Stimulated activated CD4-positive, alpha-beta T cell treated with anti-CD3 and anti-CD28 coated beads, Interleukin-1b, Interleukin-23, amount 100 ng/mL, for 1 hour (primary cell): ENCODE results near the gene HTRA3.
A peak's percentile ranks its signal among the peaks of the same experiment; 100 is the strongest.

Experiments used
- DNase-seq, 2 donors: peaks; one replicate each; pipeline ENCODE4 v3.0.0-alpha.2; 2020; ENCODE audit warnings: low read depth in 2 of 2

HTRA3 gene

GRCh38 chr4:8269535-8270417, at the start of gene HTRA3:
Gene HTRA3 (plus strand): TSS chr4:8269754. CDS start chr4:8269969, 215 bp downstream.
- DNase-seq: no peak

- DNase-seq: no peak
Measured at GRCh38 chr4:8220661-8221450, 48.7 kb upstream of the HTRA3 start.

GRCh38 chr4:8221476-8221875, 48.1 kb upstream of the HTRA3 start:
- DNase-seq: no peak

- DNase-seq: no peak
Measured at GRCh38 chr4:8221985-8222384, 47.6 kb upstream of the HTRA3 start.

GRCh38 chr4:8222609-8223388, 46.8 kb upstream of the HTRA3 start:
- DNase-seq: no peak

GRCh38 chr4:8224267-8224974, 45.1 kb upstream of the HTRA3 start:
- DNase-seq: no peak

GRCh38 chr4:8224975-8225625, 44.5 kb upstream of the HTRA3 start:
- no peak for DNase-seq

GRCh38 chr4:8225706-8226443, 43.7 kb upstream of the HTRA3 start:
- DNase-seq: no peak

- DNase-seq: no peak
Measured at GRCh38 chr4:8227201-8227770, 42.3 kb upstream of the HTRA3 start.

- no peak for DNase-seq
Measured at GRCh38 chr4:8227771-8228318, 41.7 kb upstream of the HTRA3 start.

GRCh38 chr4:8228319-8229250, 41.0 kb upstream of the HTRA3 start:
- peak; percentile 22 to 47 for DNase-seq

GRCh38 chr4:8229331-8229975, 40.1 kb upstream of the HTRA3 start:
- DNase-seq: no peak

GRCh38 chr4:8230033-8230432, 39.5 kb upstream of the HTRA3 start:
- DNase-seq: no peak

GRCh38 chr4:8230891-8231290, 38.7 kb upstream of the HTRA3 start:
- DNase-seq: no peak

GRCh38 chr4:8231551-8232049, 38.0 kb upstream of the HTRA3 start:
- no peak for DNase-seq

- no peak for DNase-seq
Measured at GRCh38 chr4:8232748-8233147, 36.8 kb upstream of the HTRA3 start.

GRCh38 chr4:8233672-8234484, 35.7 kb upstream of the HTRA3 start:
- DNase-seq: no peak
